Upper lobe of left lung (tissue), 6 donors: Measurements from ENCODE around the gene LRP5. TPM values are rescaled to one million over a fixed set of nuclear protein-coding genes. Genes with fewer than 3 reads are reported as not detected.

Experiments
- ATAC-seq, 2 donors: fragments of 200-7000 bp; cut with Tn5 transposase; one replicate each; pipeline ENCODE4 v1.9.1; 2022; ENCODE audit warnings: mild to moderate bottlenecking in 2 of 2, moderate library complexity in 2 of 2; ENCODE audit not compliant: low FRiP score in 2 of 2
- DNase-seq, 2 donors: peaks; one replicate each; pipeline ENCODE4 v3.0.0-alpha.2; 2019 to 2020
- H3K27ac ChIP-seq, 4 donors: fragments of 200-600 bp; sonication (generic); one replicate each; pipeline ENCODE4 v1.5.1; 2016 to 2019
- H3K27me3 ChIP-seq, 4 donors: fragments of 200-600 bp; sonication (generic); one replicate each; pipeline ENCODE4 v1.5.1; 2017 to 2019
- H3K36me3 ChIP-seq, 4 donors: fragments of 200-600 bp; sonication (generic); one replicate each; pipeline ENCODE4 v1.5.1; 2016 to 2019
- H3K4me1 ChIP-seq, 4 donors: fragments of 200-600 bp; sonication (generic); one replicate each; pipeline ENCODE4 v1.5.1; 2018 to 2019
- H3K4me3 ChIP-seq, 4 donors: fragments of 200-600 bp; sonication (generic); one replicate each; pipeline ENCODE4 v1.5.1; 2017 to 2019; ENCODE audit warnings: mild to moderate bottlenecking in 2 of 4, moderate library complexity in 1 of 4
- H3K9me3 ChIP-seq, 4 donors: fragments of 200-600 bp; sonication (generic); one replicate each; pipeline ENCODE4 v1.5.1; 2018 to 2019
- EP300 ChIP-seq, 4 donors: sonication (generic); formaldehyde crosslinking; IDR thresholded peaks; one replicate each; pipeline ENCODE4 v1.5.1; 2017; ENCODE audit warnings: antibody characterized with exemption in 4 of 4, control low read depth in 2 of 4
- POLR2A ChIP-seq, 4 donors: fragments of 450-650 bp; IDR thresholded peaks; one replicate each; pipeline ENCODE4 v1.5.1; 2016 to 2017; ENCODE audit warnings: antibody characterized with exemption in 4 of 4, mild to moderate bottlenecking in 2 of 4
- POLR2AphosphoS5 ChIP-seq, 2 donors: sonication (generic); formaldehyde crosslinking; IDR thresholded peaks; one replicate each; pipeline ENCODE4 v1.5.1; 2017; ENCODE audit warnings: antibody characterized with exemption in 2 of 2
- WGBS, 2 donors: methylation state at CpG; one replicate each; pipeline ENCODE4 v1.1.5; 2017 to 2018; 5-methylcytosine and 5-hydroxymethylcytosine counted together
- total RNA-seq, 6 donors: library from RNA; depleted of rRNA in 4 of 6; stranded (reverse); fragments of >200 nt in 4 of 6; gene quantifications; one replicate each; pipeline versions ENCODE4 v1.1.0 to v1.2.1, GENCODE V29; 2016 to 2021
- TF ChIP-seq, protein P1 (sequence below), 6 experiments: fragments of 450-650 bp in 4 of 6; fragments of 200-600 bp in 2 of 6; sonication (generic) in 2 of 6; IDR thresholded peaks; one replicate each; pipeline ENCODE4 v1.5.1; 2016 to 2019; ENCODE audit warnings: antibody characterized with exemption in 6 of 6
- donor health status: DM: no; HTN: no; CAD: no; lungs with moderate emphysema.
- donor health status: DM: no; HTN: yes; CAD: no; lungs with severe emphysema.

Gene LRP5
- total RNA-seq, 6 donors from 2014 or later, result 51.5 to 79.4 (median 67.6) TPM

DNA sequence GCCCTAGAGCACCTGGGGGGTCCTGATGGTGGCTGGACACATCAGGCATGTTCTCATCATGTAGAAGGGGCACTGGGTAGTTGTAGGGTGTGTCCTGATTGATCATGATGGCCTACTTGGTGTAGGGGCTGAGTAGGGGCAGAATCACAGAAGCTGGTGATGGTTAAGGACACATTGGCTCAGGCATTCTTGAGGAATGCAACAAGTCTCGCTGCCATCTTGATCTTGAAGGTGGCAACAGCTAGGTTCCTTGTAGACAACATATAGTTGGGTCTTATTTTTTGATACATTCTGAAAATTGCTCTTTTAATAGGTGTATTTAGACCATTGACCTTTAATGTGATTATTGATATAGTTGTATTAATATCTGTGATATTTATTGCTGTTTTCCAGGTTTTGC is 176.2 kb downstream of the LRP5 start:
- H3K27ac ChIP-seq, result no peak overlapping the region
- DNase-seq (no peak), ATAC-seq (no peak)
- no peak overlapping the region for H3K4me3 ChIP-seq
- H3K27me3 ChIP-seq, result no peaks in the 10 kb centered on the region
- TF ChIP-seq, protein P1, sequence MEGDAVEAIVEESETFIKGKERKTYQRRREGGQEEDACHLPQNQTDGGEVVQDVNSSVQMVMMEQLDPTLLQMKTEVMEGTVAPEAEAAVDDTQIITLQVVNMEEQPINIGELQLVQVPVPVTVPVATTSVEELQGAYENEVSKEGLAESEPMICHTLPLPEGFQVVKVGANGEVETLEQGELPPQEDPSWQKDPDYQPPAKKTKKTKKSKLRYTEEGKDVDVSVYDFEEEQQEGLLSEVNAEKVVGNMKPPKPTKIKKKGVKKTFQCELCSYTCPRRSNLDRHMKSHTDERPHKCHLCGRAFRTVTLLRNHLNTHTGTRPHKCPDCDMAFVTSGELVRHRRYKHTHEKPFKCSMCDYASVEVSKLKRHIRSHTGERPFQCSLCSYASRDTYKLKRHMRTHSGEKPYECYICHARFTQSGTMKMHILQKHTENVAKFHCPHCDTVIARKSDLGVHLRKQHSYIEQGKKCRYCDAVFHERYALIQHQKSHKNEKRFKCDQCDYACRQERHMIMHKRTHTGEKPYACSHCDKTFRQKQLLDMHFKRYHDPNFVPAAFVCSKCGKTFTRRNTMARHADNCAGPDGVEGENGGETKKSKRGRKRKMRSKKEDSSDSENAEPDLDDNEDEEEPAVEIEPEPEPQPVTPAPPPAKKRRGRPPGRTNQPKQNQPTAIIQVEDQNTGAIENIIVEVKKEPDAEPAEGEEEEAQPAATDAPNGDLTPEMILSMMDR (IDR thresholded peaks at IDR 0.05), result no peak
- H3K4me1 ChIP-seq, result peaks cover 0 to 33% (median 3%) of the 10 kb centered on the region in 4 donors
- WGBS, 2 donors, result 89 to 91% methylated on average over 1 of the region's 1 CpG
- no peaks in the 10 kb centered on the region for H3K9me3 ChIP-seq
- no peaks in the 10 kb centered on the region for H3K36me3 ChIP-seq

DNA sequence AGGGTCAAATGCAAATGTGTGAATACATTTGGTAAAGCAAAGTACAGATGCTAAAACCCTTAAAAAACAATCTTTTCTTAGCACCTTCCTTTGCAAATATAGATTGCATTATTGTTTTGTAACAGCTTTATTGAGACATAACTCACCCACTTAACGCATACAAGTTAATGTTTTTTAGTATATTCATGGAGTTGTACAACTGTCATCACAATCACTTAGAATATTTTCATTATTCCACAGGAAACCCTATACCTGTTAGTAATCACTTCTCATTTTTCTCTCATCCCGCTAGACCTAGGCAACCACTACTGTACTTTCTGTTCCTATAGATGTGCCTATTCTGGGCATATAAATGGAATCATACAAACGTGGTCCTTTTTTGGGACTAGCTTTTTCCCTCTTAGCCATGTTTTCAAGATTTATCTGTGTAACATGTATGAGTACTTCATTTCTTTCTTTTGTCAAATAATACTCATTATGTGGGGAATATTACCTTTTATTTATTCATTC is 182.9 kb downstream of the LRP5 start:
- Histone ChIP-seq H3K27ac (no peak overlapping the region), H3K36me3 (no peaks in the 10 kb centered on the region), H3K4me1 (peaks cover 26 to 56% (median 32%) of the 10 kb centered on the region in 4 donors), H3K27me3 (no peaks in the 10 kb centered on the region), H3K4me3 (no peak overlapping the region), H3K9me3 (no peaks in the 10 kb centered on the region)
- WGBS, 2 donors, result 52 to 53% methylated on average over 3 of the region's 3 CpGs
- no peak for DNase-seq
- no peak for ATAC-seq
- TF ChIP-seq EP300 (IDR thresholded peaks at IDR 0.05) (no peak), POLR2AphosphoS5 (IDR thresholded peaks at IDR 0.05) (no peak), POLR2A (IDR thresholded peaks at IDR 0.05) (no peak)
- TF ChIP-seq, protein P1 (IDR thresholded peaks at IDR 0.05), result no peak

DNA sequence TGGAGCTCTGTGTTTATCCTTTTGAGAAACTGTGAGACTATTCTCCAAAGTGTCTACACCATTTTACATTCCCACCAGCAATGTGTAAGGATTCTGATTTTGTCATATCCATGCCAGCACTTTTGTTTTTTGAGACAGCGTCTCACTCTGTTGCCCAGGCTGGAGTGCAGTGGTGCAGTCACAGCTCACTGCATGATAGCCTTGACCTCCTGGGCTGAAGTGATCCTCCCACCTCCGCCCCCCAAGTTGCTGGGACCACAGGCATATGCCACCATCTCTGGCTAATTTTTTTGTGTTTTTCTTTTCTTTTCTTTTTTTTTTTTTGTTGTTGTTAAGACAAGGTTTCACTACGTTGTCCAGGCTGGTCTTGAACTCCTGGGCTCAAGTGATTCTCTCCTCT is 183.5 kb downstream of the LRP5 start:
- WGBS, 2 donors, result 87 to 92% methylated on average over 3 of the region's 3 CpGs
- TF ChIP-seq, protein P1 (IDR thresholded peaks at IDR 0.05), result no peak
- TF ChIP-seq POLR2A (IDR thresholded peaks at IDR 0.05), result no peak
- TF ChIP-seq POLR2AphosphoS5 (IDR thresholded peaks at IDR 0.05), result no peak
- ATAC-seq (no peak), DNase-seq (no peak)
- Histone ChIP-seq H3K27ac (no peak overlapping the region), H3K36me3 (no peaks in the 10 kb centered on the region), H3K27me3 (no peaks in the 10 kb centered on the region), H3K4me3 (no peak overlapping the region), H3K4me1 (peaks cover 26 to 55% (median 36%) of the 10 kb centered on the region in 4 donors), H3K9me3 (no peaks in the 10 kb centered on the region)

DNA sequence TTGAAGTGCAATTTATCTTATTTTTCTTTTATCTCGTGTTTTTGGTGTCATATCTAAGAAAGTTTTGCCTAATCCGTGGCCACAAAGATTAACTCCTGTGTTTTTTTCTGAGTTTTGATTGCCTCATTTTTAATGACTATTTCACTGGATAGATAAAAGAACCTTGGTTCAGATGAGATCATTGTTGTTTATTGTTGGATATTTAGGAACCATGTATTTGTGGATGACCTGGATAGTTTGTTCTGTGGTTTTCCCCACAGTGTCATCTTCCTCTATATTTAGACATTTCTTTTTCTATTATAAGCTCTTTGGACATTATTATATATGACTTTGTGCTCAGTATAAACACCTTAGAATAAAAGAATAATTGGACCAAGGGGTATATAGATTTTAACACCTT is 185.4 kb downstream of the LRP5 start:
- no peaks in the 10 kb centered on the region for H3K27me3 ChIP-seq
- ATAC-seq (no peak), DNase-seq (no peak)
- H3K27ac ChIP-seq, result no peak overlapping the region
- H3K4me3 ChIP-seq, result no peak overlapping the region
- no peaks in the 10 kb centered on the region for H3K36me3 ChIP-seq
- 76 to 82% methylated on average over 2 of the region's 2 CpGs for WGBS, 2 donors
- TF ChIP-seq POLR2A (IDR thresholded peaks at IDR 0.05) (no peak), POLR2AphosphoS5 (IDR thresholded peaks at IDR 0.05) (no peak), EP300 (IDR thresholded peaks at IDR 0.05) (no peak)
- TF ChIP-seq, protein P1 (IDR thresholded peaks at IDR 0.05), result no peak
- H3K9me3 ChIP-seq, result no peaks in the 10 kb centered on the region
- peaks cover 33 to 56% (median 42%) of the 10 kb centered on the region in 4 donors for H3K4me1 ChIP-seq

DNA sequence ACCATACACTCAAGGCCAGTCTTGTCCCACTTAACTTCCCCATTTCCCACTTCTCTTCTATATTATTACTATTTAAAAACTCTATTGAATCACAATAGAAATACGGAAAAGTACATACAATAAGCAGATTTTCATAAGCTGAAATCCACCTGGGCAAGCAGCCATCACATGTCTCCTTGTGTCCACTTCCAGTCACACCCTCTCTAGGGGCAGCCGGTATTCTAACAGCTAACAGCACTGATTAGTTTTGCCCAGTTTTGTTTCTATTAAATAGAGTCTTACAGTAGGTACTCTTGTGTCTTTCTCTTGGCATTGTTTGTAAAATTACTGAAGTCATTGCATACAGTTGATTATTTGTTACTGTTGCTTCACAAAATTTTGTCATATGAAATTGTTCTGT is 185.9 kb downstream of the LRP5 start:
- peak in 1 of 2 donors; percentile 69 for DNase-seq
- peak in 1 of 2 donors; percentile 28 for ATAC-seq
- Histone ChIP-seq H3K36me3 (no peaks in the 10 kb centered on the region), H3K4me3 (no peak overlapping the region), H3K4me1 (peaks cover 39 to 58% (median 47%) of the 10 kb centered on the region in 4 donors), H3K27me3 (no peaks in the 10 kb centered on the region), H3K9me3 (no peaks in the 10 kb centered on the region), H3K27ac (no peak overlapping the region)
- 27 to 43% methylated on average over 2 of the region's 2 CpGs for WGBS, 2 donors
- TF ChIP-seq EP300 (IDR thresholded peaks at IDR 0.05) (no peak), POLR2A (IDR thresholded peaks at IDR 0.05) (no peak), POLR2AphosphoS5 (IDR thresholded peaks at IDR 0.05) (no peak)
- TF ChIP-seq, protein P1 (IDR thresholded peaks at IDR 0.05), result no peak
